Measurements from ENCODE around the gene MEX3C. TPM values are rescaled to one million over a fixed set of nuclear protein-coding genes. Genes with fewer than 3 reads are reported as not detected.

The MEX3C gene
- total RNA-seq, 1 donor from 2014 or later: 94.7 TPM

GRCh38 chr18:51211552-51211951, 14.1 kb upstream of the MEX3C start:
- Mint-ChIP-seq H3K4me3 (no peak overlapping the region), H3K9me3 (no peaks in the 10 kb centered on the region), H3K27ac (no peak overlapping the region), H3K27me3 (ENCODE audit: insufficient read depth, low read depth) (peaks cover 3% of the 10 kb centered on the region), H3K36me3 (no peaks in the 10 kb centered on the region), H3K4me1 (no peaks in the 10 kb centered on the region)
- TF ChIP-seq EZH2 (IDR thresholded peaks at IDR 0.05) (no peak), EZH2phosphoT487 (IDR thresholded peaks at IDR 0.05) (no peak)
- TF ChIP-seq, protein P1, sequence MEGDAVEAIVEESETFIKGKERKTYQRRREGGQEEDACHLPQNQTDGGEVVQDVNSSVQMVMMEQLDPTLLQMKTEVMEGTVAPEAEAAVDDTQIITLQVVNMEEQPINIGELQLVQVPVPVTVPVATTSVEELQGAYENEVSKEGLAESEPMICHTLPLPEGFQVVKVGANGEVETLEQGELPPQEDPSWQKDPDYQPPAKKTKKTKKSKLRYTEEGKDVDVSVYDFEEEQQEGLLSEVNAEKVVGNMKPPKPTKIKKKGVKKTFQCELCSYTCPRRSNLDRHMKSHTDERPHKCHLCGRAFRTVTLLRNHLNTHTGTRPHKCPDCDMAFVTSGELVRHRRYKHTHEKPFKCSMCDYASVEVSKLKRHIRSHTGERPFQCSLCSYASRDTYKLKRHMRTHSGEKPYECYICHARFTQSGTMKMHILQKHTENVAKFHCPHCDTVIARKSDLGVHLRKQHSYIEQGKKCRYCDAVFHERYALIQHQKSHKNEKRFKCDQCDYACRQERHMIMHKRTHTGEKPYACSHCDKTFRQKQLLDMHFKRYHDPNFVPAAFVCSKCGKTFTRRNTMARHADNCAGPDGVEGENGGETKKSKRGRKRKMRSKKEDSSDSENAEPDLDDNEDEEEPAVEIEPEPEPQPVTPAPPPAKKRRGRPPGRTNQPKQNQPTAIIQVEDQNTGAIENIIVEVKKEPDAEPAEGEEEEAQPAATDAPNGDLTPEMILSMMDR (IDR thresholded peaks at IDR 0.05): no peak
- Histone ChIP-seq H4K20me1 (ENCODE audit: low read depth) (no peaks in the 10 kb centered on the region), H3K36me3 (no peaks in the 10 kb centered on the region), H3K4me1 (peaks cover 10% of the 10 kb centered on the region), H3K27ac (no peak overlapping the region), H3F3A (ENCODE audit: low read depth) (no peaks in the 10 kb centered on the region), H2AFZ (replicated peaks) (no peak overlapping the region), H3K9ac (no peak overlapping the region), H3K79me2 (ENCODE audit: low read depth) (no peaks in the 10 kb centered on the region), H3K27me3 (no peaks in the 10 kb centered on the region), H3K9me3 (ENCODE audit: low read depth) (no peaks in the 10 kb centered on the region), H3K4me3 (no peak overlapping the region), H3K4me2 (no peak overlapping the region)
- no peak for DNase-seq (ENCODE audit: low spot score)

DNA sequence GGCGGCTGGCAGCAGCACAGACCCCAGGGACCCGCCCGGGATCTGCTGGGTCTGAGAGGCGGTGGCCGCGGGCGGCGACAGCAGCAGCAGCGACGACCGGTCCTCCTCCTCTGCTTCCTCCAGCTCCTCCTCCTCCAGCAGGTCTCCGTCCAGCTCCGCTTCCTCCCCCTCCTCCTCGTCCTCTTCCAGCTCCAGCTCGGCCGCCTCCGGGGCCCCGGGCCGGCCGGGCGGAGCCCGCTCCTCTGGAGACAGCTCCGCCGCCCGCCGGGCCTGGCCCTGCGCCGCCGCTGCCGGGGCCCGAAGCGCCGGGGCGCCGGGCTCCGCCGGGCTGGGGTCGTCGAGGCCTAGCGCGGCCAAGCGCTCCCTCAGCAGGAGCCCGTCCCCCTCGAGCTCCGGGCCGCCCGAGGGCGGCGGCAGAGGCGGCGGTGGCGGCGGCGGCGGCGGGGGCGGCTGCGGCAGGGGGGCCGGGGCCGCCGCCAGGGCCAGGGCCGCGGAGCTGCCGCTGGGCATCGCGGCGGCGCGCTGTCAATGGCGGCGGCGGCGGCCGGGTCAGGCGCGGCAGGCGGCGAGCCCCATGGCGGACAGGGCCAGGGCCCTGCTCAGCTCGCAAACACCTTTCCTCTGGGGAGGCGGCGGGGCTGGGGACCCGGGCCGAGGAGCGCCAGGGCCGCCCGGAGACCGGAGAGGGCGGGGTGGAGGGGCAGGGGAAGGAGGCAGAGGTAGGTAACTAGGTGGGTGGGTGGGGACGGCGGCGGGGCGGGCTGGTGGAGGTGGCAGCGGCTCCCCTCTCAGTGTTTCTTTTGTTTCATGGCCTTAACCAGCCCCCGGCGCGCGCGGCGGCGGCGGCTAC, 445 bp downstream of the MEX3C start:
- TF ChIP-seq EZH2 (IDR thresholded peaks at IDR 0.05) (no peak), EZH2phosphoT487 (IDR thresholded peaks at IDR 0.05) (no peak)
- TF ChIP-seq, protein P1 (IDR thresholded peaks at IDR 0.05): no peak
- peak overlapping the region; percentile 98 for H3K4me3 Mint-ChIP-seq
- peaks cover 6% of the 10 kb centered on the region for H3K9me3 Mint-ChIP-seq
- Histone ChIP-seq H3K4me1 (peaks cover 29% of the 10 kb centered on the region), H3K27me3 (no peaks in the 10 kb centered on the region), H3K79me2 (ENCODE audit: low read depth) (peaks cover 49% of the 10 kb centered on the region), H3F3A (ENCODE audit: low read depth) (peaks cover 26% of the 10 kb centered on the region), H3K4me2 (peak overlapping the region; percentile 87), H3K36me3 (no peaks in the 10 kb centered on the region), H2AFZ (replicated peaks) (no peak overlapping the region), H3K9me3 (ENCODE audit: low read depth) (no peaks in the 10 kb centered on the region), H3K9ac (peak overlapping the region; percentile 89), H4K20me1 (ENCODE audit: low read depth) (peaks cover 33% of the 10 kb centered on the region), H3K27ac (peak overlapping the region; percentile 88), H3K4me3 (peak overlapping the region; percentile 83)
- H3K36me3 Mint-ChIP-seq: peaks cover 20% of the 10 kb centered on the region
- H3K4me1 Mint-ChIP-seq: peaks cover 21% of the 10 kb centered on the region
- peak; percentile 62 for DNase-seq (ENCODE audit: low spot score)
- no peak overlapping the region for H3K27ac Mint-ChIP-seq
- H3K27me3 Mint-ChIP-seq (ENCODE audit: insufficient read depth, low read depth): peaks cover 8% of the 10 kb centered on the region

GRCh38 chr18:51196118-51196810, 1.2 kb downstream of the MEX3C start:
- Histone ChIP-seq H2AFZ (replicated peaks) (no peak overlapping the region), H3K4me1 (peaks cover 35% of the 10 kb centered on the region), H3K79me2 (ENCODE audit: low read depth) (peaks cover 56% of the 10 kb centered on the region), H3K4me3 (peak overlapping the region; percentile 83), H3K4me2 (peak overlapping the region; percentile 87), H3K9me3 (ENCODE audit: low read depth) (no peaks in the 10 kb centered on the region), H3K27me3 (no peaks in the 10 kb centered on the region), H3K36me3 (no peaks in the 10 kb centered on the region), H3K27ac (peak overlapping the region; percentile 60), H3K9ac (peak overlapping the region; percentile 89), H4K20me1 (ENCODE audit: low read depth) (peaks cover 41% of the 10 kb centered on the region), H3F3A (ENCODE audit: low read depth) (peaks cover 26% of the 10 kb centered on the region)
- Mint-ChIP-seq H3K4me3 (peak overlapping the region; percentile 98), H3K4me1 (peaks cover 22% of the 10 kb centered on the region), H3K36me3 (peaks cover 26% of the 10 kb centered on the region), H3K27me3 (ENCODE audit: insufficient read depth, low read depth) (peaks cover 8% of the 10 kb centered on the region), H3K9me3 (peaks cover 6% of the 10 kb centered on the region), H3K27ac (peak overlapping the region; percentile 98)
- DNase-seq (ENCODE audit: low spot score): peak; percentile 21
- TF ChIP-seq EZH2phosphoT487 (IDR thresholded peaks at IDR 0.05) (no peak), EZH2 (IDR thresholded peaks at IDR 0.05) (no peak)
- TF ChIP-seq, protein P1 (IDR thresholded peaks at IDR 0.05): no peak
